GM21390 (cell line): Measurements from ENCODE around the gene THOC5.
"Not testable (repeated sequence)": the region's sequence is repeated elsewhere in the genome, so short reads cannot be mapped to it uniquely, and the experiment has no call there.

ENCODE experiments used
- ATAC-seq: cut with Tn5 transposase; IDR thresholded peaks from one replicate; pipeline ENCODE4 v1.9.1; 2021; ENCODE audit not compliant: unreplicated experiment

THOC5 gene

DNA sequence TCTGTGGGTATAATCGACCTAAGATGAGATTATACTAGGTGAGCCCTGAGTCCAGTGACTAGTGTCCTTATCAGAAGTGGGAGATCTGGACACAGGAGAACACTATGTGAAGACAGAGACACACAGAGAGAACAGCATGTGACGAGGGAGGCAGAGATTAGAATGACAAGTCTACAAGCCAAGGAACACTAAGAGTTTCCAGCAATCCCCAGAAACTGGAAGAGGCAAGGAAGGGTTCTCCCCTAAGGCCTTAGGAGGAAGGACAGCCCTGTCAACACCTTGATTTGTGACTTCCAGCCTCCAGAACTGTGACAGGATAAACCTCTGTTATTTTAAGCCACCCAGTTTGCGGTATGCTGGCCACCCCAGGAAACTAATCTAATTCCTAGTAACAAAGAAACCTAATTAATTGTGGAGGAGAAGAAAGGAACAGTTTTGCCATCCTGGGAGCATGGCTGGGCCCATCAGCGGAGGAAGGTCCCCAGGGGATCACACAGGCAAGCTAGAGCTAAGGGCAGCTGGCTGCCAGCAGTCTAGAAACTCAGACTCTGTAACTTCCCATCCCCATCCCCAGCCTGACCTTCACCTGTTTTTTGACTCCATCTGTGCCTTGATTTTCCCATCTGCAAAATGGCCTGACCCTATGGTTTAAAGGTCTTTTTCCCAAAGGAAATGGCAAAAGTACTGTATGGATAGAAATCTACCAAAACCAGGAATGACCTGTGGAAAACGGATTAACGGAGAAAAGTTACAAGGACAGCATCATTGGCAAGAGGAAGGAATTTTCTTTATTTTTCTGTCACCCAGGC is 10.3 kb upstream of the THOC5 start:
- ATAC-seq, result no peak

DNA sequence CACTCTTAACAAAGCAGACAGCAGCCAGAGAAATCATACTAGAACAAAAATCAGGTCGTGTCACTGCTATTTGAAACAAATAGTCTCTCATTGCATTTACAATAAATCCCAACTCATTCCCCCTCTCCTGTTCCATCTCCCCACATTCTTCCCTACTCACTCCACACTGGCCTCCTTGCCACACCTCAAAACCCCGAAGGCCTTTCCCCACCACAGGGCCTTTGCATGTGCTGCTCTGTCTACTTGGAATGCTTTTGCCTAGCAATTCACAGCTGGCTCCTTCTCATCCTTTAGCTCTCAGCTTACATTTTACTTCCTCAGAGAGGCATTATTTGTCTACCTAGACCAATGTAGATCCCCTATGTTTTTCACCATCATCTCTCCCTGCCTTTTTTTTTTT is 6.3 kb upstream of the THOC5 start:
- no peak for ATAC-seq

- no peak for ATAC-seq
These were observed 5.5 kb upstream of the THOC5 start for GRCh38 chr22:29559030-29559429.

- no peak for ATAC-seq
These were observed 1.6 kb upstream of the THOC5 start for GRCh38 chr22:29555065-29555644.

DNA sequence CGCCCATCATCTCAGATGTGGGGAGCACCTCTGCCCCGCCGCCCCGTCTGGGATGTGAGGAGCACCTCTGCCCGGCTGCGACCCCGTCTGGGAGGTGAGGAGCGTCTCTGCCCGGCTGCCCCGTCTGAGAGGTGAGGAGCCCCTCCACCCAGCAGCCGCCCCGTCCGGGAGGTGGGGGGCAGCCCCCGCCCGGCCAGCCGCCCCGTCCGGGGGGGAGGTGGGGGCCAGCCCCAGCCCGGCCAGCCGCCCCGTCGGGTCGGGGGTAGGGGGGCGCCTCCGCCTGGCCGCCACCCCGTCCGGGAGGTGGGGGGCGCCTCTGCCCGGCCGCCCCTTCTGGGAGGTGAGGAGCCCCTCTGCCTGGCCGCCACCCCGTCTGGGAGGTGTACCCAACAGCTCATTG is 1.2 kb downstream of the THOC5 start:
- not testable (repeated sequence) for ATAC-seq

DNA sequence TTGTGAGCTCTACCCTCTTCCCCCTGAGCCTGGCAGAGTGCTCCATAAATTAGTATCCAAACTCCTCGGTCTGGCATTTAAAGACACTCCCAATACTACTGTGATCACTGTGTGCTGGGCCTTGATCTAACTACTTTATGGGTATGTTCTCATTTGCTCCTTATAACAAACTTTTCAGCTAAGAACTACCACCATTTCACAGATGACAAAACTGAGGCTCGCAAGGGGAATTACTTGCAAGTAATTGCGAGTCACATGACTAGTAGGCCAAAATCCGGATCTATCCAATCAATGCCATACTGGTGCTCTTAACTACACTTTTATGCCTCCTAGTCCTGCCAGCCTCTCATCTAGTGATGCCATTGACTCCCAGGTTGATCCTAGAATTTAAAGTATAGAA is 3.6 kb downstream of the THOC5 start:
- no peak for ATAC-seq

DNA sequence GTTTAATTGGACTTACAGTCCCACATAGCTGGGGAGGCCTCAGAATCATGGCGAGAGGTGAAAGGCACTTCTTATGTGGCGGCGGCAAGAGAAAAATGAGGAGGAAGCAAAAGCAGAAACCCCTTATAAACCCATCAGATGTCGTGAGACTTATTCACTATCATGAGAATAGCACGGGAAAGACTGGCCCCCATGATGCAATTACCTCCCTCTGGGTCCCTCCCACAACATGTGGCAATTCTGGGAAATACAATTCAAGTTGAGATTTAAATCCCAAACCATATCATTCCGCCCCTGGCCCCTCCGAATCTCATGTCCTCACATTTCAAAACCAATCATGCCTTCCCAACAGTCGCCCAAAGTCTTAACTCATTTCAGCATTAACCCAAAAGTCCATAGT is 8.5 kb downstream of the THOC5 start:
- not testable (repeated sequence) for ATAC-seq

DNA sequence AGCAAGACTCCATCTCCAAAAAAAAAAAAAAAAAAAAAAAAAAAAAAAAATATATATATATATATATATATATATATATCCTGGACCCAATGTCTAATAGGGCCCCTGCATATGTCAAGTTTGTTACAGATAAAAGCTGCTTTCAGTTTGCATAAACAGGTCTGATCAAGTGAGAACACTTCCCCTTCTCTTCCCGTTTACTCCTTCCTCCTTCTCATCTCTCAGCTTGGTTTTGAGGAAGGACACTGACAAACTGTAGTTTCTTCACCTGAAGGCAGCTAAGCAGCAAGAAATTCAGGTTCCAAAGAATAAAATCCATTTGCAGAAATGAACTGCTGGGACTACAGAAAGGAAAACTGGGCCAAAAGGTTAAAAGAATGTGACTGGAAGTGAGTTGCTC is 11.7 kb downstream of the THOC5 start:
- ATAC-seq, result no peak

GRCh38 chr22:29539105-29539504 is 14.5 kb downstream of the THOC5 start:
- ATAC-seq, result no peak

GRCh38 chr22:29536411-29536810 is 17.1 kb downstream of the THOC5 start:
- no peak for ATAC-seq

GRCh38 chr22:29531419-29531818 is 22.1 kb downstream of the THOC5 start:
- ATAC-seq, result no peak

- ATAC-seq, result no peak
These were observed 22.8 kb downstream of the THOC5 start for GRCh38 chr22:29530716-29531115.

- no peak for ATAC-seq
These were observed 25.4 kb downstream of the THOC5 start for GRCh38 chr22:29528144-29528543.

DNA sequence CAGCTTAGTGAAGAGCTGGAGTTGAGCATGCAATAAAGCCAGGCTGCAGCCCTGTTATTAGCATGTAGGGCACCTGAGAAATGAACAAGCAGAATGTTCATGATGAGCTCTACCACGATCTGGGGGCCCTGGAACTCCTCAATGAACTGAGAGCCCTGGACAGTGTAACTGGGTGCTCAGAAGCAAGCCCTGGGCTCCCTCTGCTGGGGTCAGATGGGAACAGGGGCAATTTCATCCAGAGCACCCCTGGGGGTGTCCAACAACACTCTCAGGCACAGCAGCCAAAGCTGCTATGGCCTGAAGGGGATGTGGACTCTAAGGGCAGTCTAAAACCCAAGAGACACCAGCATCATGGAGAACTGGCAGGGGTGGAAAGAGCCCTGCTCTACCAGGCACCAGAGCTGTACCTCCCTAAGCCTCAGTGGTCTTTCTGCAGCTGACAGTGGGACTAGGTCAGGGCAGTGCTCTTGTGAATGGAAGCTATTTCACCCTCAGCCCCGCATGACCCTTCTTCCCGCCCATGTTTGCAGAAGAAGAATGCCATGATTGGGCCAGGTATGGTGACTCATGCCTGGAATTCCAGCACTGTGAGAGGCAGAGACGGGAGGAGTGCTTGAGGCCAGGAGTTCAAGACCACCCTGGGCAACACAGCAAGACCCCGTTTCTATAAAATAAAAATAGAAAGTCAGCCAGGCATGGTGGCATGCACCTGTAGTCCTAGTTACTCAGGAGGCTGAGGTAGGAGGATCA is 28.9 kb downstream of the THOC5 start:
- ATAC-seq, result no peak

DNA sequence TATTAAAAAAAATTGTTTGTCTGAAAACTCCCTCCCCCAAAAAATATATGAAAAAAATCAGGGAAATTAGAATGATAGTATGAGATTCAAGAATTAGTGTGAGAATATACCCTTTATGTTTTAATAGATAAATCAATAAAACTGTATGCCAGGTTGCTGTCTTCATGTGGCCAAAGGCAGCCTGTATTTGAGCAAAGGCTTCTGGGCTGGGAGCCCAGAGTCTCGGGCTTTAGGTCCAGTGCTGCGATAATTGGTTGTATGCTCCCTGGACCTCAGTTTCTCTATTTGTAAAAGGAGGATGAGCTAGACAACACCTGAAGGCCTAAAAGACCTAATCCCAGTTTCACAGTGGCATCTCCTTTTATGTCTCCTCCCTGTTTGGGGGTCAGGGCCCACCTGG is 29.8 kb downstream of the THOC5 start:
- no peak for ATAC-seq

- ATAC-seq, result no peak
These were observed 32.0 kb downstream of the THOC5 start for GRCh38 chr22:29521526-29521925.

- no peak for ATAC-seq
These were observed 32.7 kb downstream of the THOC5 start for GRCh38 chr22:29520851-29521250.

- ATAC-seq, result no peak
These were observed 33.6 kb downstream of the THOC5 start for GRCh38 chr22:29519996-29520395.

DNA sequence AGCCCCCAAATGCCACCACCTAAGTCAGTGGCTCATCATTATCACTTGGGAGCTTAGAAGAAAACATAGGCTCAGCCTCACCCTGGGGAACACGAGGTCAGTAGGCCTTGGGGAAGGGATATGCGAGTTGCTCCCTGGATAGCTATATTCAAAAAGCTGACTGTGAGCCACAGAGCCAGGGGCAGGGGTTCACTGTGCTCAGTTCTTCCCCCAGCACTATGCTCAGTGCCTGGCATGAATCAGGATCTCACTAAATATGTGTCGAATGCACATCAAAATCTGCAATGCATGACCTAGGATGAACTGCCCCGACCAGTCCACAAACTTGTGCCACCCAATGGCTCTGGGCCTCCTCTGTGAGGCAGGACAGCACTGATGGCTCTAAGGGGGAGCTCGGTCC is 35.1 kb downstream of the THOC5 start:
- no peak for ATAC-seq

DNA sequence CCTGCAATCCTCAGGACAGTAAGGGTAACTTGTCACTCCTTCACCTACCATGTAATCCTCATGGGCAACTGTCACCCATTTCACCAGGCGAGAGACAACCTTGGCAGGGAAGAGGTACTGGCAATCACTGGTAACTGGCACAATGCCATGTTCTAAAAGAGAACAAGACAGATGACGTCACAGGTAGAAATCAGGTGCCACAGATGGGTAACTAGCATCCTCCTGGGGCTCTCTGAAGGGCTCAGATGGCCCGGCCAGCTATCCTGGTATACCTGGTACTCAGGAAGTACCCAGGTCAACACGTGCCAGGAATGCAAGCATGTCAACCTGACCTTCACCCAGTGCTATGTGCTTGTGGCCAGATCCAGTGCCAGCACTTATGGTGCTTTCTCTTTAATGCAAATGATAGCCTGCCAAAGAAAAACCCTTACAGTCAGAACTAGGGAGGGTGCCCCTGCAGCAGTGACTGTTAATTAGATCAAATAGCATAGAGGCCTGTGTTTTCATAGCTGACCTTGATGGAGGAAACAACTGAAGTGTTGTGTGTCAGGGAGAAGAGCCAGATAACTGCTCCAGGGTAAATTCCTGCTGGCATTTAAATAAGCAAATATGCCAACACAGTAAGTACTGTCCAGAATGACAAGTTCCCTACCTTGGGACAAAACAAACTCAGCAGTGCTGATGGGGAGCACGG is 36.2 kb downstream of the THOC5 start:
- no peak for ATAC-seq

DNA sequence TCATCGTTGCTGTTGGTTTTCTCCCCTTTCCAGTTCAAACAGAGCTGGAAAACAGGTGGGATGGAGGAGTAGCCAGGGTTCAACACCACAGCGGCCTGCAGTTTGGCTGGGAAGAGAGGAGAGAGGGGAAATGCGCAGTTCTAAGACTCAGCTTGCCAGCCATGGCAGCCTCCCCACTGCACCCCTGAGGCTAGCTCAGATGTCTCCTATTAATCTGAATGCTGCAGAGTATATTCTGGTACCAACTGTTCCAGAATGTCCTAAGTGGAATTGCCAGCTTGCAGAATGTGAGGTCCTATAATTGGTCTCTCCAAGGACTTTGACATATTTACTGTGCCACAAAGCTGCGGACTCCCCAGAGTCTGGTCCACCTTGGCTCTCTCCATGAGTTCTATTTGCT is 41.5 kb downstream of the THOC5 start:
- ATAC-seq, result no peak
